H9 (cell line): ENCODE results near the gene TFCP2. TPM values are rescaled to one million over a fixed set of nuclear protein-coding genes. Genes with fewer than 3 reads are reported as not detected.

ENCODE experiments used
- DNase-seq: peaks from one replicate; pipeline ENCODE4 v3.0.0-alpha.2; 2017
- H2AFZ ChIP-seq: one replicate; pipeline ENCODE4 v1.6.1; 2013; ENCODE audit warnings: mild to moderate bottlenecking, low read length, control low read depth, moderate library complexity
- H2AK5ac ChIP-seq: 2 replicates; pipeline ENCODE4 v1.6.1; 2013; ENCODE audit warnings: low read length, control low read depth, mixed read lengths; ENCODE audit not compliant: insufficient read length
- H2BK120ac ChIP-seq: one replicate; pipeline ENCODE4 v1.6.1; 2013; ENCODE audit warnings: low read depth, mild to moderate bottlenecking, low read length, control low read depth, inconsistent platforms; ENCODE audit not compliant: poor library complexity, severe bottlenecking
- H2BK12ac ChIP-seq: 2 replicates; pipeline ENCODE4 v1.6.1; 2013; ENCODE audit warnings: low read length, control low read depth, mixed read lengths, low read depth; ENCODE audit not compliant: insufficient read length
- H2BK15ac ChIP-seq: 2 replicates; pipeline ENCODE4 v1.6.1; 2013; ENCODE audit warnings: low read depth, low read length, control low read depth
- H2BK20ac ChIP-seq: one replicate; pipeline ENCODE4 v1.6.1; 2013; ENCODE audit warnings: low read depth, mild to moderate bottlenecking, low read length, control low read depth, inconsistent platforms; ENCODE audit not compliant: poor library complexity, severe bottlenecking
- H2BK5ac ChIP-seq: 2 replicates; pipeline ENCODE4 v1.6.1; 2013; ENCODE audit warnings: low read length, control low read depth, mixed read lengths; ENCODE audit not compliant: insufficient read length
- H3K14ac ChIP-seq: 2 replicates; pipeline ENCODE4 v1.6.1; 2013; ENCODE audit warnings: low read length, control low read depth; ENCODE audit not compliant: insufficient read depth
- H3K18ac ChIP-seq: 2 replicates; pipeline ENCODE4 v1.6.1; 2013; ENCODE audit warnings: low read depth, mild to moderate bottlenecking, mixed read lengths, low read length, control low read depth; ENCODE audit not compliant: insufficient read length
- H3K23ac ChIP-seq: 2 replicates; pipeline ENCODE4 v1.6.1; 2013; ENCODE audit warnings: low read length, control low read depth, mixed read lengths, low read depth; ENCODE audit not compliant: insufficient read length
- H3K23me2 ChIP-seq: 2 replicates; pipeline ENCODE4 v1.6.1; 2013; ENCODE audit warnings: low read depth, mild to moderate bottlenecking, mixed read lengths, low read length, control low read depth; ENCODE audit not compliant: insufficient read length, poor library complexity, severe bottlenecking
- H3K27ac ChIP-seq: 2 replicates; pipeline ENCODE4 v1.5.1; 2013; ENCODE audit warnings: low read length, control low read depth, mixed read lengths, low read depth; ENCODE audit not compliant: insufficient read length
- H3K27me3 ChIP-seq: 2 replicates; pipeline ENCODE4 v1.6.1; 2013; ENCODE audit warnings: low read length, control low read depth, inconsistent platforms; ENCODE audit not compliant: insufficient read depth
- H3K4ac ChIP-seq: 2 replicates; pipeline ENCODE4 v1.6.1; 2013; ENCODE audit warnings: low read depth, mild to moderate bottlenecking, control low read depth, inconsistent platforms, low read length, moderate library complexity
- H3K4me1 ChIP-seq: 2 replicates; pipeline ENCODE4 v1.6.1; 2013; ENCODE audit warnings: low read length, control low read depth, inconsistent platforms; ENCODE audit not compliant: insufficient read depth
- H3K4me2 ChIP-seq: 2 replicates; pipeline ENCODE4 v1.6.1; 2013; ENCODE audit warnings: low read length, control low read depth, mixed read lengths; ENCODE audit not compliant: insufficient read length, insufficient read depth
- H3K56ac ChIP-seq: 2 replicates; pipeline ENCODE4 v1.6.1; 2013; ENCODE audit warnings: low read depth, mild to moderate bottlenecking, mixed read lengths, low read length, control low read depth; ENCODE audit not compliant: insufficient read length
- H3K79me1 ChIP-seq: 2 replicates; pipeline ENCODE4 v1.6.1; 2013; ENCODE audit warnings: low read depth, mild to moderate bottlenecking, moderate library complexity, low read length, control low read depth, inconsistent platforms; ENCODE audit not compliant: insufficient read depth, poor library complexity, severe bottlenecking
- H3K79me2 ChIP-seq: 2 replicates; pipeline ENCODE4 v1.6.1; 2013; ENCODE audit warnings: low read length, control low read depth, inconsistent platforms; ENCODE audit not compliant: insufficient read depth
- H3K9ac ChIP-seq: 2 replicates; pipeline ENCODE4 v1.6.1; 2013; ENCODE audit warnings: low read length, control low read depth, mixed read lengths; ENCODE audit not compliant: insufficient read length; ENCODE audit errors: extremely low read depth
- H3K9me3 ChIP-seq: one replicate; pipeline ENCODE4 v1.6.1; 2013; ENCODE audit warnings: low read depth, low read length, inconsistent platforms; ENCODE audit not compliant: control insufficient read depth
- H3T11ph ChIP-seq: one replicate; pipeline ENCODE4 v1.6.1; 2013; ENCODE audit warnings: mild to moderate bottlenecking, low read length, control low read depth, inconsistent platforms
- H4K20me1 ChIP-seq: one replicate; pipeline ENCODE4 v1.6.1; 2013; ENCODE audit not compliant: control insufficient read depth, insufficient read length, insufficient read depth
- H4K5ac ChIP-seq: 2 replicates; pipeline ENCODE4 v1.6.1; 2013; ENCODE audit warnings: low read depth, mild to moderate bottlenecking, mixed read lengths, low read length, control low read depth; ENCODE audit not compliant: insufficient read length
- H4K8ac ChIP-seq: replicated peaks from 2 replicates; pipeline ENCODE4 v1.6.1; 2013; ENCODE audit warnings: low read length, control low read depth, mixed read lengths, low read depth; ENCODE audit not compliant: insufficient read length
- H4K91ac ChIP-seq: 2 replicates; pipeline ENCODE4 v1.6.1; 2013; ENCODE audit warnings: low read depth, mild to moderate bottlenecking, moderate library complexity, mixed read lengths, low read length, control low read depth; ENCODE audit not compliant: insufficient read length
- H3K27ac Mint-ChIP-seq, 3 experiments: 2 replicates in 2 of 3; 3 replicates in 1 of 3; pipeline ENCODE4 v1.8.0; 2020 to 2021; ENCODE audit warnings: mixed read lengths in 3 of 3, mild to moderate bottlenecking in 1 of 3, moderate library complexity in 1 of 3
- H3K27me3 Mint-ChIP-seq: 2 replicates; pipeline ENCODE4 v1.8.0; 2021; ENCODE audit warnings: low read depth, mild to moderate bottlenecking, moderate library complexity, mixed read lengths
- H3K36me3 Mint-ChIP-seq, 3 experiments: 2 replicates in 2 of 3; 3 replicates in 1 of 3; pipeline ENCODE4 v1.8.0; 2020 to 2021; ENCODE audit warnings: low read depth in 3 of 3, mixed read lengths in 3 of 3; ENCODE audit not compliant: insufficient read depth in 1 of 3
- H3K4me1 Mint-ChIP-seq, 2 experiments: 2 replicates each; pipeline ENCODE4 v1.8.0; 2020; ENCODE audit warnings: mixed read lengths in 2 of 2
- H3K4me3 Mint-ChIP-seq, 2 experiments: 2 replicates in 1 of 2; 3 replicates in 1 of 2; pipeline ENCODE4 v1.8.0; 2020 to 2021; ENCODE audit warnings: mild to moderate bottlenecking in 2 of 2, mixed read lengths in 2 of 2, moderate library complexity in 1 of 2
- H3K9me3 Mint-ChIP-seq, 2 experiments: 2 replicates in 1 of 2; 3 replicates in 1 of 2; pipeline ENCODE4 v1.8.0; 2020; ENCODE audit warnings: mild to moderate bottlenecking in 2 of 2, mixed read lengths in 2 of 2, moderate library complexity in 1 of 2
- WGBS: extraction: QIAGEN DNeasy Blood & Tissue Kit; methylation state at CpG from one replicate; pipeline ENCODE4 v1.1.7; 2013; ENCODE audit warnings: missing lambda C conversion rate, low lambda C conversion rate, mixed read lengths; ENCODE audit not compliant: insufficient read length; ENCODE audit errors: extremely low coverage; 5-methylcytosine and 5-hydroxymethylcytosine counted together
- total RNA-seq: library from RNA; stranded (reverse); gene quantifications from 2 replicates; pipeline ENCODE4 v1.2.1, GENCODE V29; 2021
- TF ChIP-seq, protein P1 (sequence below): fragments of 200-600 bp; sonication (generic); conservative IDR thresholded peaks from 3 replicates; pipeline ENCODE4 v1.8.0; 2021; ENCODE audit warnings: antibody characterized with exemption, mild to moderate bottlenecking

Gene TFCP2
- total RNA-seq, 1 experiment from 2014 or later: 27.1 TPM

DNA sequence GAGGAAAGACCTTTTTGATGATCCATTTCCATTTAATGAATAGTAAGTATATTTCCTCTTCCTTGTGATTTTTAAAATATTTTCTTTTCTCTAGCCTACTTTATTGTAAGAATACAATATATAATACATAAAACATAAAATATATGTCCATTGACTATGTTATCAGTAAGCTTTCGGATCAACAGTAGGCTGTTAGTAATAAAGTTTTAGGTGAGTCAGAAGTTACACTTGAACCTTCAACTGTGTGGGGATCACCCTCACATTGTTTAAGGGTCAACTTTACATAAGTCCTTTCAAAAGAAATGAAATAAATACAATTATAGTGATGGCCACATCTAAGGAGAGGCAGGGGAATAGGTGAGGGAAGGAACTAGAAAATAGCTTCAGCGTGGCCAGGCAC is 5.0 kb upstream of the TFCP2 start:
- TF ChIP-seq, protein P1, sequence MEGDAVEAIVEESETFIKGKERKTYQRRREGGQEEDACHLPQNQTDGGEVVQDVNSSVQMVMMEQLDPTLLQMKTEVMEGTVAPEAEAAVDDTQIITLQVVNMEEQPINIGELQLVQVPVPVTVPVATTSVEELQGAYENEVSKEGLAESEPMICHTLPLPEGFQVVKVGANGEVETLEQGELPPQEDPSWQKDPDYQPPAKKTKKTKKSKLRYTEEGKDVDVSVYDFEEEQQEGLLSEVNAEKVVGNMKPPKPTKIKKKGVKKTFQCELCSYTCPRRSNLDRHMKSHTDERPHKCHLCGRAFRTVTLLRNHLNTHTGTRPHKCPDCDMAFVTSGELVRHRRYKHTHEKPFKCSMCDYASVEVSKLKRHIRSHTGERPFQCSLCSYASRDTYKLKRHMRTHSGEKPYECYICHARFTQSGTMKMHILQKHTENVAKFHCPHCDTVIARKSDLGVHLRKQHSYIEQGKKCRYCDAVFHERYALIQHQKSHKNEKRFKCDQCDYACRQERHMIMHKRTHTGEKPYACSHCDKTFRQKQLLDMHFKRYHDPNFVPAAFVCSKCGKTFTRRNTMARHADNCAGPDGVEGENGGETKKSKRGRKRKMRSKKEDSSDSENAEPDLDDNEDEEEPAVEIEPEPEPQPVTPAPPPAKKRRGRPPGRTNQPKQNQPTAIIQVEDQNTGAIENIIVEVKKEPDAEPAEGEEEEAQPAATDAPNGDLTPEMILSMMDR: no peak
- no peak overlapping the region for H3K9ac ChIP-seq
- no peak overlapping the region for H3T11ph ChIP-seq
- no peak overlapping the region for H3K14ac ChIP-seq
- peaks cover 3% of the 10 kb centered on the region for H3K23me2 ChIP-seq
- Mint-ChIP-seq H3K36me3 (no peaks in the 10 kb centered on the region), H3K27me3 (peaks cover 3% of the 10 kb centered on the region; the same call in 1 of the 2 replicates), H3K9me3 (no peaks in the 10 kb centered on the region), H3K27ac (no peak overlapping the region), H3K4me1 (0 out of 4 replicates have a peak, but pooled peaks cover 0 to 2% of the 10 kb centered on the region in 2 experiments), H3K4me3 (no peak overlapping the region)
- H4K5ac ChIP-seq: no peak overlapping the region
- no peaks in the 10 kb centered on the region for H4K20me1 ChIP-seq
- H2AK5ac ChIP-seq: no peak overlapping the region
- no peak overlapping the region for H4K91ac ChIP-seq
- no peaks in the 10 kb centered on the region for H3K79me1 ChIP-seq
- WGBS: no CpG with 5 or more reads among the region's 2 CpGs
- no peaks in the 10 kb centered on the region for H3K79me2 ChIP-seq
- no peak overlapping the region for H3K23ac ChIP-seq
- no peak overlapping the region for H2AFZ ChIP-seq
- no peak overlapping the region for H3K18ac ChIP-seq
- H3K9me3 ChIP-seq: no peaks in the 10 kb centered on the region
- no peak overlapping the region for H2BK5ac ChIP-seq
- no peak overlapping the region for H3K4ac ChIP-seq
- no peaks in the 10 kb centered on the region for H3K27me3 ChIP-seq
- no peak overlapping the region for H3K27ac ChIP-seq
- H2BK120ac ChIP-seq: no peak overlapping the region
- H3K4me2 ChIP-seq: no peak overlapping the region
- H4K8ac ChIP-seq: no peak overlapping the region
- H3K4me1 ChIP-seq: no peaks in the 10 kb centered on the region
- H3K56ac ChIP-seq: no peak overlapping the region
- no peak overlapping the region for H2BK12ac ChIP-seq
- H2BK15ac ChIP-seq: no peak overlapping the region
- no peak overlapping the region for H2BK20ac ChIP-seq
- DNase-seq: no peak
